K562 (cell line): Measurements from ENCODE around the gene C2CD2L. TPM values are rescaled to one million over a fixed set of nuclear protein-coding genes. Genes with fewer than 3 reads are reported as not detected.

Experiments used
- ATAC-seq: fragments of 200-7000 bp; cut with Tn5 transposase; 3 replicates; pipeline ENCODE4 v1.9.1; 2020; ENCODE audit warnings: moderate library complexity
- BruUV-seq: library from RNA; stranded (reverse); fragments of 400-500 nt; replicated peaks from 2 replicates; lab custom pipeline; 2021; lab: Mats Ljungman, UMichigan
- CTCF ChIA-PET: fragments of 300-600 bp; formaldehyde crosslinking; extraction: SDS; loops from one replicate; lab custom pipeline; 2021; ENCODE audit warnings: low intra/inter-chr PET ratio; lab: Yijun Ruan, JAX
- POLR2A ChIA-PET: fragments of 300-600, 350-650 bp; sonication (Branson Sonifier 250); formaldehyde crosslinking; extraction: SDS; loops from one replicate; lab custom pipeline; 2021; ENCODE audit warnings: antibody characterized with exemption, inconsistent platforms; lab: Yijun Ruan, JAX
- DNase-seq, 4 experiments: peaks; one replicate each; pipeline versions ENCODE4 v3.0.0 to v3.0.0-alpha.2; 2011 to 2018; ENCODE audit warnings: low spot score in 3 of 4, mixed read lengths in 3 of 4; ENCODE audit errors: extremely low read depth in 1 of 4
- FAIRE-seq: peaks from 2 replicates; lab custom pipeline; 2011; peaks lifted over from hg19 to GRCh38; lab: Jason Lieb, UNC
- H2AFZ ChIP-seq: 2 replicates; pipeline ENCODE4 v1.6.0; 2011; ENCODE audit warnings: low read depth, low read length, control low read depth, inconsistent platforms
- H3K27ac ChIP-seq: fragments of 200-600 bp; 3 replicates; pipeline ENCODE4 v1.8.0; 2011; ENCODE audit warnings: low read depth, mild to moderate bottlenecking, control low read depth, inconsistent platforms, low read length, moderate library complexity, mixed read lengths; ENCODE audit errors: extremely low read depth
- H3K27me3 ChIP-seq, 2 experiments: fragments of 300-600 bp in 1 of 2; 2 replicates in 1 of 2; 3 replicates in 1 of 2; pipeline versions ENCODE4 v1.6.0 to v1.8.0; 2011; ENCODE audit warnings: inconsistent platforms in 2 of 2, low read length in 2 of 2, mild to moderate bottlenecking in 1 of 2, mixed read lengths in 1 of 2, moderate library complexity in 1 of 2; ENCODE audit not compliant: control insufficient read depth in 2 of 2, insufficient read depth in 2 of 2
- H3K36me3 ChIP-seq: fragments of 300-600 bp; 3 replicates; pipeline ENCODE4 v1.8.0; 2011; ENCODE audit warnings: mild to moderate bottlenecking, low read length, inconsistent platforms; ENCODE audit not compliant: control insufficient read depth, insufficient read depth
- H3K4me1 ChIP-seq, 2 experiments: fragments of 200-600 bp in 1 of 2; replicated peaks in 1 of 2; 2 replicates in 1 of 2; 3 replicates in 1 of 2; pipeline versions ENCODE4 v1.5.1 to v1.8.0; 2011; ENCODE audit warnings: inconsistent platforms in 2 of 2, low read length in 2 of 2, mild to moderate bottlenecking in 1 of 2, mixed read lengths in 1 of 2, moderate library complexity in 1 of 2; ENCODE audit not compliant: control insufficient read depth in 2 of 2, insufficient read depth in 2 of 2
- H3K4me2 ChIP-seq: 2 replicates; pipeline ENCODE4 v1.6.1; 2011; ENCODE audit warnings: low read length, control low read depth, inconsistent platforms, mixed read lengths; ENCODE audit not compliant: insufficient read depth
- H3K4me3 ChIP-seq: fragments of 200-600 bp; sonication (generic), shearing (Covaris generic); 2 replicates; pipeline ENCODE4 v1.5.1; 2016; ENCODE audit warnings: control low read depth, inconsistent platforms
- H3K79me2 ChIP-seq: fragments of 200-600 bp; 3 replicates; pipeline ENCODE4 v1.8.0; 2011; ENCODE audit warnings: low read length, inconsistent platforms; ENCODE audit not compliant: control insufficient read depth, insufficient read depth
- H3K9ac ChIP-seq, 2 experiments: 2 replicates each; pipeline versions ENCODE4 v1.6.0 to v1.6.1; 2011; ENCODE audit warnings: low read depth in 2 of 2, low read length in 2 of 2, control low read depth in 1 of 2, inconsistent platforms in 1 of 2, mild to moderate bottlenecking in 1 of 2, mixed read lengths in 1 of 2; ENCODE audit not compliant: insufficient read depth in 1 of 2
- H3K9me1 ChIP-seq: one replicate; pipeline ENCODE4 v1.6.0; 2011; ENCODE audit warnings: inconsistent platforms, mild to moderate bottlenecking, low read length, moderate library complexity; ENCODE audit not compliant: control insufficient read depth, insufficient read depth
- H3K9me3 ChIP-seq: replicated peaks from 2 replicates; pipeline ENCODE4 v1.5.1; 2011; ENCODE audit warnings: low read depth, low read length, inconsistent platforms; ENCODE audit not compliant: control insufficient read depth, insufficient read depth
- H4K20me1 ChIP-seq: replicated peaks from 2 replicates; pipeline ENCODE4 v1.6.1; 2011; ENCODE audit warnings: low read length, inconsistent platforms, mixed read lengths; ENCODE audit not compliant: control insufficient read depth, insufficient read depth
- HNRNPL ChIP-seq: fragments of 200-400 bp; formaldehyde crosslinking; IDR thresholded peaks from 2 replicates; pipeline ENCODE4 v1.6.1; 2017; ENCODE audit warnings: low read depth, mild to moderate bottlenecking, low read length
- PTBP1 ChIP-seq: fragments of 200-400 bp; formaldehyde crosslinking; IDR thresholded peaks from 2 replicates; pipeline ENCODE4 v1.6.1; 2017; ENCODE audit warnings: low read depth, low read length
- RCOR1 ChIP-seq, 2 experiments: IDR thresholded peaks; 2 replicates each; pipeline ENCODE4 v1.6.1; 2012; ENCODE audit warnings: low read depth in 2 of 2, low read length in 2 of 2, borderline replicate concordance in 1 of 2, improper control_type of control experiment in 1 of 2
- YY1 ChIP-seq, 3 experiments: IDR thresholded peaks; 2 replicates each; pipeline ENCODE4 v1.6.1; 2011; ENCODE audit warnings: low read length in 2 of 3, mild to moderate bottlenecking in 2 of 3, moderate library complexity in 2 of 3, borderline replicate concordance in 1 of 3, control low read depth in 1 of 3, low read depth in 1 of 3; ENCODE audit not compliant: insufficient read depth in 3 of 3, insufficient replicate concordance in 2 of 3, control insufficient read depth in 1 of 3, insufficient read length in 1 of 3; ENCODE audit errors: extremely low read depth in 1 of 3
- WGBS: fragments of 100-300 bp; shearing (Covaris generic); methylation state at CpG from one replicate; pipeline ENCODE4 v1.1.6; 2016; ENCODE audit warnings: low coverage, mixed read lengths; ENCODE audit not compliant: insufficient coverage; ENCODE audit errors: missing lambda C conversion rate; 5-methylcytosine and 5-hydroxymethylcytosine counted together
- in situ Hi-C: fragments of 300-500 bp; cut with MboI; formaldehyde crosslinking; loops from 4 replicates; pipeline ENCODE4 v1.15.0; 2018; ENCODE audit warnings: inconsistent platforms, mixed read lengths
- intact Hi-C: fragments of 100-400 bp; cut with micrococcal nuclease; formaldehyde crosslinking; loops from 2 replicates; pipeline ENCODE4 v1.14.2; 2022
- polyA plus RNA-seq, 8 experiments: library from polyadenylated mRNA; depleted of rRNA in 4 of 8; stranded (reverse) in 5 of 8; unstranded in 3 of 8; fragments of >200 nt; fragmentation: Nextera tagmentation in 2 of 8; fragmentation: Illumina TruSeq in 1 of 8; extraction: Ambion mirVana in 2 of 8; extraction: Trizol in 1 of 8; gene quantifications; 2 replicates each; pipeline versions ENCODE4 v1.2.1 to v1.2.3, GENCODE V29; 2011 to 2014; ENCODE audit warnings: inconsistent platforms in 1 of 8, missing spikeins in 1 of 8
- total RNA-seq, 7 experiments: library from RNA; depleted of rRNA in 6 of 7; stranded (reverse); fragments of >200 nt in 6 of 7; fragmentation: Illumina TruSeq in 2 of 7; extraction: Trizol in 2 of 7; gene quantifications; 2 replicates each; pipeline versions ENCODE4 v1.2.1 to v1.2.3, GENCODE V29; 2011 to 2021; ENCODE audit warnings: low replicate concordance in 1 of 7

Gene C2CD2L
- total and polyA plus RNA-seq, 9 of the 15 experiments (the other 6 are each of a cell fraction or from before 2014, with no cell fraction given) = 0.66 to 41.2 (median 14.8) TPM

- TF ChIP-seq PTBP1 = 0 out of 2 replicates have a peak, but pooled peaks have one; percentile 55
- TF ChIP-seq RCOR1 (IDR thresholded peaks at IDR 0.05; ENCODE audit: borderline replicate concordance in 1 of 2, low read depth in 2 of 2, low read length in 2 of 2) = peak in 1 of 2 experiments; percentile 73; a peak in 2 of 4 replicates
- TF ChIP-seq, all 486 proteins: peak for 16
Observed at GRCh38 chr11:119153049-119153818, 46.1 kb downstream of the C2CD2L start (continued).

DNA sequence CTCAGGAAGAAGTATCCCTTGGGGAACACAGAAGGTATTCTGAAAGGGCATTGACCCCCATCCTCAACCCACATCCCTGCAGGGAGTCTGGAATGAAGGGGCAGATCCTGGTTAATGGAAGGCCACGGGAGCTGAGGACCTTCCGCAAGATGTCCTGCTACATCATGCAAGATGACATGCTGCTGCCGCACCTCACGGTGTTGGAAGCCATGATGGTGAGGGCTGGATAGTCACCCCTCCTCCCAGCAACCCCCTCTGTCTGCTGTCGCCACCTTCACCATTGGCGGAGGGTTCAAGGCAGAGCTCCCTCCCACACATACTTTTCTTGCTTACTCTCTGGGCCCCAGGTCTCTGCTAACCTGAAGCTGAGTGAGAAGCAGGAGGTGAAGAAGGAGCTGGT is 47.0 kb downstream of the C2CD2L start:
- BruUV-seq = no TSS peak
- Histone ChIP-seq H3K79me2 (no peaks in the 10 kb centered on the region), H3K4me2 (no peak overlapping the region), H3K27ac (no peak overlapping the region), H2AFZ (peak overlapping the region; percentile 36; the same call in 1 of the 2 replicates), H3K27me3 (peaks cover 4 to 22% of the 10 kb centered on the region in 2 experiments; a peak in 4 of 5 replicates), H3K4me3 (no peak overlapping the region), H3K9me1 (no peaks in the 10 kb centered on the region), H3K9ac (peak overlapping the region in 1 of 2 experiments; percentile 61; a peak in 1 of 4 replicates), H3K9me3 (no peaks in the 10 kb centered on the region), H3K4me1 (peaks cover 15 to 26% of the 10 kb centered on the region in 2 experiments; a peak in 4 of 5 replicates), H3K36me3 (no peaks in the 10 kb centered on the region), H4K20me1 (no peaks in the 10 kb centered on the region; the same call in 1 of the 2 replicates)
- peak; percentile 24 for ATAC-seq
- CTCF ChIA-PET = interaction anchor here (0.6 kb wide), 1 partner anchor 343 kb away, joined by 3 read pairs; no protein-coding TSS in a partner anchor
- peak; percentile 40 for FAIRE-seq
- in situ Hi-C loops (no loop called here), intact Hi-C loops (no loop called here)
- whole genome bisulfite sequencing = 37% methylated on average over 6 of the region's 6 CpGs
- POLR2A ChIA-PET = interaction anchor here (0.6 to 0.8 kb wide), 2 partner anchors 41 to 59 kb away, joined by 3 read pairs; a partner anchor contains a TSS
- DNase-seq = no peak
- TF ChIP-seq HNRNPL = no peak
- peak in 2 of 3 experiments; percentile 43 to 75 for TF ChIP-seq YY1 (IDR thresholded peaks at IDR 0.05; ENCODE audit: borderline replicate concordance in 1 of 3, control insufficient read depth in 1 of 3, extremely low read depth in 1 of 3, insufficient read depth in 3 of 3, insufficient read length in 1 of 3, insufficient replicate concordance in 2 of 3, low read depth in 1 of 3, low read length in 2 of 3)
